Measurements from ENCODE around the gene CARS2.

GRCh38 chr13:110617321-110618072 lies 88.4 kb downstream of the CARS2 start:
- TF ChIP-seq ZC3H10 (CRISPR knock-in tag; IDR thresholded peaks at IDR 0.05) (no peak), PATZ1 (CRISPR knock-in tag; IDR thresholded peaks at IDR 0.05; ENCODE audit: borderline replicate concordance) (no peak), CSDC2 (CRISPR knock-in tag; IDR thresholded peaks at IDR 0.05) (no peak), SNAI2 (CRISPR knock-in tag; IDR thresholded peaks at IDR 0.05) (no peak), TCF4 (CRISPR knock-in tag; IDR thresholded peaks at IDR 0.05; ENCODE audit: borderline replicate concordance) (no peak)
